Erythroblast (primary cell): Measurements from ENCODE around the gene DOCK8.

Experiments used
- GATA1 ChIP-seq: IDR thresholded peaks from 2 replicates; pipeline ENCODE4 v1.6.1; 2011; ENCODE audit warnings: low read depth, mild to moderate bottlenecking, control low read depth, low read length, moderate library complexity
- POLR2A ChIP-seq: IDR thresholded peaks from 2 replicates; pipeline ENCODE4 v1.6.1; 2011; ENCODE audit warnings: mild to moderate bottlenecking, low read length

DNA sequence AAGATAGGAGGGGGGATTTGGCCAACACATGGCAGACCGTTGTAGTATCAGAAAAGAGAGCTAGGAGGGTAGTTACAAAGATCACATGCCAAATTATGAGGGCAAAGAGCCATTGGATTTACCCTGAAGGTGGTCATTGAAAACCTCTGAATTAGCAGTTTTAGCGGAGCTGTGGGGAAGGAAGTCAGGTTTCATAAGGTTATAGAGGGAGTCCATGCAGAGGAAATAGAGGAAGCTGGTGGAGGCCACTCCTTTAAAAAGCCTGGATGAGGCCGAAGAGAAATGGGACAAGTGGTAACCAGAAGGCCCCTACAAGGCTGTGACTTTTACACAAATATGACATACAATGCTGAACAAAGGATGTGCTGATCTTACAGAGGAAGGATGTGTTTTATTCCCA is 13.2 kb downstream of the DOCK8 start:
- TF ChIP-seq POLR2A (no peak), GATA1 (no peak)
